Stimulated activated memory B cell treated with anti-CD40 and anti-IgM and Interleukin-4, amounts not matched to agents 10 μg/mL and 1 μg/mL and 100 μg/mL, for 72 hours (primary cell): ENCODE results near the gene DAB1.

Experiments
- ATAC-seq: fragments of 150-1000 bp; cut with Tn5 transposase; 2 replicates; pipeline ENCODE4 v1.10.0; 2021
- H3K27ac Mint-ChIP-seq: one replicate; pipeline ENCODE4 v1.8.0; 2022; ENCODE audit warnings: mild to moderate bottlenecking, mixed read lengths
- H3K27me3 Mint-ChIP-seq: one replicate; pipeline ENCODE4 v1.8.0; 2022; ENCODE audit warnings: mixed read lengths
- H3K36me3 Mint-ChIP-seq: one replicate; pipeline ENCODE4 v1.8.0; 2022; ENCODE audit warnings: mixed read lengths
- H3K4me1 Mint-ChIP-seq: one replicate; pipeline ENCODE4 v1.8.0; 2022; ENCODE audit warnings: mixed read lengths
- H3K4me3 Mint-ChIP-seq: one replicate; pipeline ENCODE4 v1.8.0; 2022; ENCODE audit warnings: mild to moderate bottlenecking, moderate library complexity, mixed read lengths
- H3K9me3 Mint-ChIP-seq: one replicate; pipeline ENCODE4 v1.8.0; 2022; ENCODE audit warnings: mixed read lengths

The DAB1 gene

DNA sequence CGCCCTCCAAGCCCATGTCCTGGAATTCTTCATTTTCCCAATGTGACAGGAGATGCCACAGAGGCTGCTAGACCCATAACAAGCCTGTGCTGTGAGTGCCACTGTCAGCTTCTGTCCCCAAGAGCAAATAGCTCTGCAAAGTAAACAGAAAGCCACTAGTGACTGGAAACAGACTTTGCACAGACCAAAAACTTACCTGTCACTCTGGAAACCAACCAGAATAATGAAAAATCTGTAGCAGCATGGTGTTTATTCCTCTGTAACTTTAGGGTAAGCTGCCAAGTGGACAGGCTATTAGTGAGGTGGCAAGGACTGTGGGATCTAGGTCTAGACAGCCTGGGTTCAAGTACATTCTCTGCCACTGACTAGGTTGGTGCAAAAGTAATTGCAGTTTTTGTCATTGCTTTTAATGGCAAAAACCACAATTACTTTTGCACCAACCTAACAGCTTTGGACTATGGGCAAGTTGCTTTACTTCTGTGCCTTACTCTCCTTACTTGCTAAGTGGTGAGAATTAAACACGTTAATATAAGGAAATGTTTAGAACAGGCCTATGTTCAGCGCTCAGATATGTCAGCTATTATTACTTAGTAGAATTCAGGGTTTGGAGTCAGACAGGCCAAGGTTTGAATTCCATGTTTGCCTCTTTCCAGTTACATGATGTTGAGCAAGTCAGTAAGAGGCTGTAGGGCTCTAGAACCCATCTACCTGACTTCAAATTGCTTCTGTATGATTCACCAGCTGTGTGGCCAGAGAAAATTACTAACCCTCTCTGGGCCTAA is 457.8 kb downstream of the DAB1 start, which contains the start of gene C8B:
TSS of gene C8B (minus strand) at position 100 of the 782 bp plus-strand sequence. CDS start at position 33, 67 bp downstream.
- no peak for ATAC-seq
- no peak within 1 kb of the TSS for H3K27ac Mint-ChIP-seq
- H3K36me3 Mint-ChIP-seq: no peaks in the 10 kb centered on the region
- H3K4me3 Mint-ChIP-seq: no peak within 1 kb of the TSS
- H3K4me1 Mint-ChIP-seq: no peaks in the 10 kb centered on the region
- no peaks in the 10 kb centered on the region for H3K27me3 Mint-ChIP-seq
- H3K9me3 Mint-ChIP-seq: no peaks in the 10 kb centered on the region

DNA sequence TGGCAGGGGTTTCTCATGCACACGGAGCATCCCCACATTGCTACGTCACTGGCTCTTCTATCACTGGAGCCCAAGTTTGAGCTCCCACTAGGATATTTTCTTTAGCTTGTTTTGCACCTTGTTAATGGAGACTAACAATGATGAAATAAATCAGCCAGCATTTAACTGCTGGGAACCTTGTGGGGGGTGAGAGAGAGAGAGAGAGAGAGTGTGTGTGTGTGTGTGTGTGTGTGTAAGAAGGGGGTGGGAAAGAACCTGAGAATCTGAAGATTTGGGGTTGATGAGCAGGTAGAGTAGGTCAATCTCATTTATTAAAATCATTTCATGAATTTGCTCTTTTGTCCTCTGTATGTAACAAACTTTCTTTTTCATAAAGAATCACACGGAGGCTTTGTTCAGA is 458.7 kb downstream of the DAB1 start:
- Mint-ChIP-seq H3K9me3 (no peaks in the 10 kb centered on the region), H3K4me3 (no peak overlapping the region), H3K4me1 (no peaks in the 10 kb centered on the region), H3K27me3 (no peaks in the 10 kb centered on the region), H3K36me3 (no peaks in the 10 kb centered on the region), H3K27ac (no peak overlapping the region)
- ATAC-seq: no peak

DNA sequence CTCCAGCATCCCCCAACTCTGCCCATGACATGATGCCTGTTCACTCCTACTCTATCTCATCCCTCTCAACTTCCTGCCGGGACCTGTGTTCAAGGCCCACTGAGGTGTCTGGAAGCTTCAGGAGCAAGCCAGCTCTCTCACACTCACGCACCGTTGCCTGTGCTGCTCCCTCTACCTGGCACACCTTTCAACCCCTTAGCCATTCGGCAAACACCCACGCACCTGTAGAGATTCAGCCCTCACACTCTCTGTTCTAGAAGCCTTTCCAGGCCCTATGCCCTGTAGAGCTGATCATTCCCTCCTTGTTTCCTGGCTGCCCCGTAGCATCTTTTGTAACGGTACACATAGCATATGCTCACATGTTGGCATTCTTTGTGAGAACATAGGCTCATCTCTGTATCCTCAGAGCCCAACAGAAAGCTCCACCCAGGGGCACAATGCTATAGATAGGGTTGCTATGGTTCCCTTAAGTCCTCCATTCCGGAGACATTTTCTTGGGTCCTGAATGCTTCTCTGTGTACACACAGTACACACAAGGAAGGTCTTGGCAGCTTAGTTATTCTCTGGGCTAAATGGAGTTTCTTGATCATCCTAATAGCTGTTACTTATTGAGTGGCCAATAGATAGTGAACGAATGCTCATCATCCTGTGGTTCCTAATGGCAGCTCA is 459.4 kb downstream of the DAB1 start:
- no peaks in the 10 kb centered on the region for H3K27me3 Mint-ChIP-seq
- ATAC-seq: no peak
- H3K27ac Mint-ChIP-seq: no peak overlapping the region
- no peak overlapping the region for H3K4me3 Mint-ChIP-seq
- H3K36me3 Mint-ChIP-seq: no peaks in the 10 kb centered on the region
- no peaks in the 10 kb centered on the region for H3K4me1 Mint-ChIP-seq
- H3K9me3 Mint-ChIP-seq: no peaks in the 10 kb centered on the region

DNA sequence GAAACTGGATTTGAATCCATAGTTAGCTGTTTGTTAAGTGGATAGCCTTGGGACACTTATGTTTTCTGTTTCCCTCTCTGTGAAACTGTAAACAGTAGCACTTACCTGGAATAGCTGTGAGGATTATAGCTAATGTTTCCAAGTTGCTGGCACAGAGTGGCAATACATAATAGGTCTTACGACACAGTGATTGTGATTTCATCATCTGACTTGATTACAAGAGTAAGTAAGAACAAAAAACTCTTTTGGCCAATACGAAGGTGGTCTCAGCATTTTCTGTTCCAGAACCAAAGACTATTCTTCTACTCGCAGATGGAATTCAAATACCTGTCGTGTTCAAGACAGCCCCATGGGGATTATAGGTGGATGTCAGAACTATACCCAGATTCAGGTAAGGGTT is 460.2 kb downstream of the DAB1 start:
- Mint-ChIP-seq H3K4me1 (no peaks in the 10 kb centered on the region), H3K4me3 (no peak overlapping the region), H3K27me3 (no peaks in the 10 kb centered on the region), H3K36me3 (no peaks in the 10 kb centered on the region), H3K9me3 (no peaks in the 10 kb centered on the region), H3K27ac (no peak overlapping the region)
- no peak for ATAC-seq

DNA sequence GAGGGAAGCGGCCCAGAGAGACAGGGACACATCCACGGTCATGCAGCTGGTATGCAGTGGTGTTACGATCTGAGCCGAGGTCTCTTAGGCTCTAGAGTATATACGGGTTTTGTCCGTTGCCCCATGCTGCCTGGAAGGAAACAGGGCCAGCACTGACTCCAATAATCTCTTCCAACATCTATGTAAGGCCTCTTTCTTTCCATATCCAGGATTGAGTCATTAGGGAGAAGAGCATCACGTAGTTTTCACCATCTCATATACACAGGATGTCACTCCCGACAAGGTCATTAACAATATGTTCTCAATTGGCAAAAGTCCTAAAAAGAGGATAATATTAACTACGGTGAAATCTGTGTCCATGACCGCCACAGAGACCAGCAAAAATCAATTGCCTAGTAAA is 462.4 kb downstream of the DAB1 start:
- no peak for ATAC-seq
- Mint-ChIP-seq H3K36me3 (no peaks in the 10 kb centered on the region), H3K4me3 (no peak overlapping the region), H3K27ac (no peak overlapping the region), H3K9me3 (no peaks in the 10 kb centered on the region), H3K4me1 (no peaks in the 10 kb centered on the region), H3K27me3 (no peaks in the 10 kb centered on the region)

DNA sequence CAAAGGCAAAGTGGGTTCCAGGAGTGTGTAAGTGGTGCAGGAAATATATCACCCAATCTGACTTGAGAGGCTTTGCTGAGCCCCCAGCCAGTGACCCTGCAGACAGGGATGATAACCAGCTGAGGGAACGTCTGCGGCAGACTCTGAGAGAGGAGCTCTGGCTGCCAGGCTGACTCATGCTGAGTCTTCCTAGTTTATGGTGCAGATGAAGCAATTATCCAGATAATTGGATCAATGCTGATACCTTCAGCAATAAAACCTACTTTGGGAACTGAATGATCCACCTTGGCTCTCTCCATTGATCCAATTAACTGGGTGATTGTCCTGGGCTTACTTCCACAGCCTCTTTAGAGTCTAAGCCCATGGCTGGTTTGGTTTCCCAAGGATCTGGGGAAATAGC is 465.3 kb downstream of the DAB1 start:
- Mint-ChIP-seq H3K27ac (no peak overlapping the region), H3K4me1 (no peaks in the 10 kb centered on the region), H3K27me3 (no peaks in the 10 kb centered on the region), H3K36me3 (no peaks in the 10 kb centered on the region), H3K9me3 (no peaks in the 10 kb centered on the region), H3K4me3 (no peak overlapping the region)
- no peak for ATAC-seq

DNA sequence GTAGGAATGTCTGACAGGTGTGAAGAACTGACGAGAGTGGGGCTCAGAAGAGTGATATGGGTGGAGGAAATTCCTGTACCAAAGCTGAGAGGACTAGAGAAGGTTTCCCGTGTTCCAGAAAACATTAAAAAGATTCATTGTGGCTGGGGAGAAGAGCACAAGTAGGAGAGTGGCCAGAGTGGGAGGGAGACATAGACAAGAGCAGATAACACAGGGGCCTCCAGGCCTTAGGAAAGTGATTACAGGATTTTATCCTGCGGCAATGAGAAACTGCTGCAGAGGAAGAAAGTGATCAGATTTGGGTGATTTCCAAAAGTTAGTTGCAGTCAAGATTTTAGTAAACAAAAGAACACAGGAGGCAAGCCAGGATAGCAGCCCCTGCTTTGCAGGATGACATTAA is 465.9 kb downstream of the DAB1 start:
- Mint-ChIP-seq H3K9me3 (no peaks in the 10 kb centered on the region), H3K27me3 (no peaks in the 10 kb centered on the region), H3K27ac (no peak overlapping the region), H3K36me3 (no peaks in the 10 kb centered on the region), H3K4me1 (no peaks in the 10 kb centered on the region), H3K4me3 (no peak overlapping the region)
- ATAC-seq: no peak

DNA sequence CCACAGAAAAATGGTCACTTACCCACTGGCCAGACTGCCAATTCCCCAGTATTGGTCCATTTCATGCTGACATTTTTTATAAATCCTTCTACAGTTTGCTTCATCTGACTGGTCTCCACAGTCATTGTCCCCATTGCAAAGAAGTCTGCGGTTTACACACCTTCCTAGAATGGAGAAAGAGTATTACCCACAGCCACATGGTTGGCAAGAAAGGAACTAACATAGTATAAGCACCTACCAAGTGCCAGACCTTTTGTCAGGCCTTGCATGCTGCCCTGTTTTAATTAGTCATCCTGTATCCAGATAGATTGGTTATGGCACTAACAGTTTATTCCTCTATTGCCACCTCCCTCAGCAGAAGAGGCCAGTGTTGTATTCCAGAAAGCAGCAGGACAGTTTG is 469.2 kb downstream of the DAB1 start:
- Mint-ChIP-seq H3K4me1 (no peaks in the 10 kb centered on the region), H3K27ac (no peak overlapping the region), H3K9me3 (no peaks in the 10 kb centered on the region), H3K4me3 (no peak overlapping the region), H3K27me3 (no peaks in the 10 kb centered on the region), H3K36me3 (no peaks in the 10 kb centered on the region)
- ATAC-seq: no peak

DNA sequence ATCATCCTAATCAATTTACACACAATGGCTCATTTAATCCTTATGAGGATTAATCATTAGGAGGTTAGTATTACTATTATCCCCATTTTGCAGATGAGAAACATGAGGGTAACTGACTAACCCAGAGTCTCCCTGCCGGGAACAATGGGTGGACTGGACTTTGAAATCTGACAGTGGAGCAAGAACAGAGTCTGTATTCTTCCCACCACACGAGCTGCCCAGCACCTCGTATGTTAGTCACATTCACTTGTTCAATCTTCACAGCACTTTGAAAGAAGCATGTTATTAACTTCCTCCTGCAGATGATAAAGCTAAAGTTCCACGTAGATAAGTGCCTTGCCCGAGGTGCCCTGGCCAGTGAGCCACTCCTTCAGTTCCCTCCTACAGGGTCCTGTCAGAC is 470.5 kb downstream of the DAB1 start:
- no peak for ATAC-seq
- Mint-ChIP-seq H3K27ac (no peak overlapping the region), H3K4me1 (no peaks in the 10 kb centered on the region), H3K4me3 (no peak overlapping the region), H3K27me3 (no peaks in the 10 kb centered on the region), H3K9me3 (no peaks in the 10 kb centered on the region), H3K36me3 (no peaks in the 10 kb centered on the region)

DNA sequence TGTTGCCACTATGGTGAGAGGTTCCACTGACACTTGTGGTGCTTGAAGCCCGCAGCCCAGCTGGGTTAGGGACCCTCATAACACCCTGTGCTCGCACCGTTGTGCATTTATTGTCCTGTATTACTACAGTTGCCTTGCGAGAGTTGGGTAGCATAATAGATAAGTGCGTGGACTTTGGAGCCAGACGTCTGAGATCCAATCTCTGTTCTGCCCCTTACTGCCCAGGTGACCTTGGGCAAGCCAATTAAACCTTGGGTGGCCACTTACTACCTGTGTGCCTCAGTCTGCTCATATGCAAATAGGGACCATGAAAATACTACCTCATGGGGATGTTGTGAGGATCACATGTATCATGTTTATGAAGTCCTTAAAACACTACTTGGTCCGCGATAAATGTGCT is 471.4 kb downstream of the DAB1 start:
- H3K4me3 Mint-ChIP-seq: no peak overlapping the region
- H3K9me3 Mint-ChIP-seq: no peaks in the 10 kb centered on the region
- no peaks in the 10 kb centered on the region for H3K36me3 Mint-ChIP-seq
- no peak overlapping the region for H3K27ac Mint-ChIP-seq
- H3K27me3 Mint-ChIP-seq: no peaks in the 10 kb centered on the region
- ATAC-seq: no peak
- H3K4me1 Mint-ChIP-seq: no peaks in the 10 kb centered on the region

DNA sequence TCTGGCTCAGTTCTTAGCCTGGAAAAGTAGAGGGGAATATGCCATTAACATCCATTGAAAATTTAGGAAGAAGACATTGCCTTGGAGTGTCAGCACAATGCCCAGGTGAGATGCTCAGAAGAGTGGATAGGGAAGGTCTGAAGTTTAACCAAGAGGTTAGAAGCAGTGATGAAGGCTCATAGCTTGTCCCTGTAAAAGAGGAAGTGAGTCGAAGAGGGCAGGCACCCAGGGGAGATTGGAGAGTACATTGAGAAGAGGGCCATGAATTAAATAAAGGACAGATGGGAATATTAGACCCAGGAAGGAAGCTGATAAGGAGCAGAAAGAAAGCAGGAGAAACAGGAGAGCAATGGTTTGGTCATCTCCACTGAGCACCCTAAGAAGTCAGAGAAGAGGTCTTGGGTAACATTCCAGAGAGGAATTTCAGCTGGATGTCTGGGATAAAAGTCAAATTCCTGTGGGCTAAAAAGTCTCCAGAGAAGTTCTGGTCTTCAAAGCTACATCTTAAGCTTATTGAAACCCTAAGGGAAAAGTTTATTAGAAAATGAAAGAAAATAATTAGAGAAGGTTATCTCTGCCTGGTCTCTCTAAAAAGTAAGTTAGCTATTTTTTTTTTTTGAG is 475.3 kb downstream of the DAB1 start:
- ATAC-seq: no peak
- no peak overlapping the region for H3K4me3 Mint-ChIP-seq
- no peaks in the 10 kb centered on the region for H3K27me3 Mint-ChIP-seq
- no peaks in the 10 kb centered on the region for H3K36me3 Mint-ChIP-seq
- no peaks in the 10 kb centered on the region for H3K9me3 Mint-ChIP-seq
- no peaks in the 10 kb centered on the region for H3K4me1 Mint-ChIP-seq
- H3K27ac Mint-ChIP-seq: no peak overlapping the region
